Suprapubic skin (tissue), 4 donors: ENCODE data around the gene ZNF778. TPM values are rescaled to one million over a fixed set of nuclear protein-coding genes. Genes with fewer than 3 reads are reported as not detected.
A peak's percentile ranks its signal among the peaks of the same experiment; 100 is the strongest.
"Not testable (repeated sequence)": the region's sequence is repeated elsewhere in the genome, so short reads cannot be mapped to it uniquely, and the experiment has no call there.

Source experiments
- DNase-seq, 2 donors: peaks; one replicate each; pipeline ENCODE4 v3.0.0-alpha.2; 2019; ENCODE audit warnings: low spot score in 2 of 2
- H3K27ac ChIP-seq: fragments of 200-600 bp; sonication (generic); one replicate; pipeline ENCODE4 v1.5.1; 2019
- H3K27me3 ChIP-seq: fragments of 200-600 bp; sonication (generic); one replicate; pipeline ENCODE4 v1.5.1; 2019
- H3K36me3 ChIP-seq: fragments of 200-600 bp; sonication (generic); one replicate; pipeline ENCODE4 v1.5.1; 2019
- H3K4me1 ChIP-seq: fragments of 200-600 bp; sonication (generic); one replicate; pipeline ENCODE4 v1.5.1; 2019
- H3K4me3 ChIP-seq: fragments of 200-600 bp; sonication (generic); one replicate; pipeline ENCODE4 v1.5.1; 2019; ENCODE audit warnings: mild to moderate bottlenecking
- H3K9me3 ChIP-seq: fragments of 200-600 bp; sonication (generic); one replicate; pipeline ENCODE4 v1.5.1; 2019
- EP300 ChIP-seq: sonication (generic); formaldehyde crosslinking; IDR thresholded peaks from one replicate; pipeline ENCODE4 v1.6.1; 2017; ENCODE audit warnings: antibody characterized with exemption
- POLR2A ChIP-seq, 2 donors: fragments of 450-650 bp; IDR thresholded peaks; one replicate each; pipeline ENCODE4 v1.6.1; 2017; ENCODE audit warnings: antibody characterized with exemption in 2 of 2, mild to moderate bottlenecking in 2 of 2, moderate library complexity in 2 of 2
- POLR2AphosphoS5 ChIP-seq, 3 donors: sonication (generic); formaldehyde crosslinking; IDR thresholded peaks; one replicate each; pipeline ENCODE4 v1.6.1; 2017; ENCODE audit warnings: antibody characterized with exemption in 3 of 3
- WGBS: methylation state at CpG from one replicate; pipeline ENCODE4 v1.1.5; 2018; 5-methylcytosine and 5-hydroxymethylcytosine counted together
- total RNA-seq, 4 donors: library from RNA; depleted of rRNA; stranded (reverse); fragments of >200 nt; gene quantifications; one replicate each; pipeline ENCODE4 v1.1.0, GENCODE V29; 2016
- TF ChIP-seq, protein P1 (sequence below), 2 donors: fragments of 200-600 bp in 1 of 2; fragments of 450-650 bp in 1 of 2; sonication (generic) in 1 of 2; IDR thresholded peaks; one replicate each; pipeline ENCODE4 v1.5.1; 2016 to 2019; ENCODE audit warnings: antibody characterized with exemption in 2 of 2, mild to moderate bottlenecking in 1 of 2, moderate library complexity in 1 of 2

Gene ZNF778
- total RNA-seq, 4 donors from 2014 or later, result 22.0 to 69.6 (median 26.0) TPM

DNA sequence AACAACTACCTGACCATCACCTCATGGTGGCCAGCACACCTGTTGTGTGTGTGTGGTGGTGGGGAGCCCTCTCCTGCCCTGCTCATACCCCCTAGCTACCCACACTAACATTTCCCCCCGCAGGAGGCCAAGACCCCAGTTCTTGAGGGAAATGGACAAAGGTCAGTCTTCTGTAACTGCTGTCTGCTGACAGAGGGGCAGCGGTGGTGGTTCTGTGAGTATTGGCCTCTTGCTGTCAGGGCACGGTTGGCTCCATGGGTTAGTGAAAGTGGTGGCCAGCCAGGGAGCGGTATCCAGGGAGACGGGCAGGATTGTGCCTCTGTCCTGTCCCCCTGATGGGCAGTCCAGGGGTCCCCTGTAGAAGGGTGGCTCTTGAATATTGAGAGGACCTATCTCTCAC is 26.2 kb downstream of the ZNF778 start:
- Histone ChIP-seq H3K27me3 (no peaks in the 10 kb centered on the region), H3K36me3 (no peaks in the 10 kb centered on the region), H3K9me3 (no peaks in the 10 kb centered on the region), H3K4me1 (peaks cover 13% of the 10 kb centered on the region), H3K27ac (no peak overlapping the region), H3K4me3 (no peak overlapping the region)
- no peak for TF ChIP-seq EP300
- TF ChIP-seq POLR2AphosphoS5 (IDR thresholded peaks at IDR 0.05), result no peak
- TF ChIP-seq, protein P1, sequence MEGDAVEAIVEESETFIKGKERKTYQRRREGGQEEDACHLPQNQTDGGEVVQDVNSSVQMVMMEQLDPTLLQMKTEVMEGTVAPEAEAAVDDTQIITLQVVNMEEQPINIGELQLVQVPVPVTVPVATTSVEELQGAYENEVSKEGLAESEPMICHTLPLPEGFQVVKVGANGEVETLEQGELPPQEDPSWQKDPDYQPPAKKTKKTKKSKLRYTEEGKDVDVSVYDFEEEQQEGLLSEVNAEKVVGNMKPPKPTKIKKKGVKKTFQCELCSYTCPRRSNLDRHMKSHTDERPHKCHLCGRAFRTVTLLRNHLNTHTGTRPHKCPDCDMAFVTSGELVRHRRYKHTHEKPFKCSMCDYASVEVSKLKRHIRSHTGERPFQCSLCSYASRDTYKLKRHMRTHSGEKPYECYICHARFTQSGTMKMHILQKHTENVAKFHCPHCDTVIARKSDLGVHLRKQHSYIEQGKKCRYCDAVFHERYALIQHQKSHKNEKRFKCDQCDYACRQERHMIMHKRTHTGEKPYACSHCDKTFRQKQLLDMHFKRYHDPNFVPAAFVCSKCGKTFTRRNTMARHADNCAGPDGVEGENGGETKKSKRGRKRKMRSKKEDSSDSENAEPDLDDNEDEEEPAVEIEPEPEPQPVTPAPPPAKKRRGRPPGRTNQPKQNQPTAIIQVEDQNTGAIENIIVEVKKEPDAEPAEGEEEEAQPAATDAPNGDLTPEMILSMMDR (IDR thresholded peaks at IDR 0.05), result no peak
- no peak for TF ChIP-seq POLR2A (IDR thresholded peaks at IDR 0.05)
- no peak for DNase-seq
- WGBS, result 76% methylated on average over 5 of the region's 5 CpGs

DNA sequence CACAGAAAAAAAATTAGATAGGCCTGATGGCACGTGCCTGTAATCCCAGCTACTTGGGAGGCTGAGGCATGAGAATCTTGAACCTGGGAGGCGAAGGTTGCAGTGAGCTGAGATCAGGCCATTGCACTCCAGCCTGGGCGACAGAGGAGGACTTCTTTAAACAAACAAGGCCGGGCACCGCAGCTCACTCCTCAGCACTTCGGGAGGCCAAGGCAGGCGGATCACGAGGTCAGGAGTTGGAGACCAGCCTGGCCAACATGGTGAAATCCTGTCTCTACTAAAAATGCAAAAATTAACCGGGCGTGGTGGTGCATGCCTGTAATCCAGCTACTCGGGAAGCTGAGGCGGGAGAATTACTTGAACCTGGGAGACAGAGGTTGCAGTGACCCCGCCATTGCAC is 26.8 kb downstream of the ZNF778 start:
- WGBS, result 58% methylated on average over 13 of the region's 13 CpGs
- not testable (repeated sequence) for DNase-seq

DNA sequence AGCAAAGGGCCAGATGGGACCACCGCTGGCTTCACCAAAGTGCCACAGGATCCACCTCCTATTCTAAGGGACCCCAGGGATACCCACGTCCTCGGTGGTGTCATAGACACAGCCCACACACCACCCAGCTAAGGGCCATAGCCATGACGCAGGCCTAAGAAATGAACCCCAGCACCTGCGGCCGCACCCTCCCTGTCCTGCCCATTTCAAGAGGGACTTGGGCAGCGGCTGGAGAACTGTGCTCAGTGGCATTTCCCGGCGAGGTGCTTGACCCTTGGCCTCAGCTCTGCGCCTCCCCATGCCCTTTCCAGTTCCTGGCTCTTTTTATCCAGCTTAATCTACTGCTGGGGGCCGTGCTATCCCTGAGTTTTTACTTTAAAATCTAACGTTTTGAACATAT is 27.3 kb downstream of the ZNF778 start:
- Histone ChIP-seq H3K27me3 (no peaks in the 10 kb centered on the region), H3K36me3 (no peaks in the 10 kb centered on the region), H3K4me3 (no peak overlapping the region), H3K4me1 (peaks cover 13% of the 10 kb centered on the region), H3K9me3 (no peaks in the 10 kb centered on the region), H3K27ac (no peak overlapping the region)
- no peak for DNase-seq
- TF ChIP-seq POLR2AphosphoS5 (IDR thresholded peaks at IDR 0.05), result no peak
- TF ChIP-seq, protein P1 (IDR thresholded peaks at IDR 0.05), result no peak
- no peak for TF ChIP-seq EP300
- no peak for TF ChIP-seq POLR2A (IDR thresholded peaks at IDR 0.05)
- 71% methylated on average over 12 of the region's 12 CpGs for WGBS

More for the DNA sequence above, 26.8 kb downstream of the ZNF778 start:
- not testable (repeated sequence) for H3K27ac ChIP-seq, H3K9me3 ChIP-seq, H3K27me3 ChIP-seq, H3K4me3 ChIP-seq, H3K36me3 ChIP-seq
- peaks cover 13% of the 10 kb centered on the region for H3K4me1 ChIP-seq

DNA sequence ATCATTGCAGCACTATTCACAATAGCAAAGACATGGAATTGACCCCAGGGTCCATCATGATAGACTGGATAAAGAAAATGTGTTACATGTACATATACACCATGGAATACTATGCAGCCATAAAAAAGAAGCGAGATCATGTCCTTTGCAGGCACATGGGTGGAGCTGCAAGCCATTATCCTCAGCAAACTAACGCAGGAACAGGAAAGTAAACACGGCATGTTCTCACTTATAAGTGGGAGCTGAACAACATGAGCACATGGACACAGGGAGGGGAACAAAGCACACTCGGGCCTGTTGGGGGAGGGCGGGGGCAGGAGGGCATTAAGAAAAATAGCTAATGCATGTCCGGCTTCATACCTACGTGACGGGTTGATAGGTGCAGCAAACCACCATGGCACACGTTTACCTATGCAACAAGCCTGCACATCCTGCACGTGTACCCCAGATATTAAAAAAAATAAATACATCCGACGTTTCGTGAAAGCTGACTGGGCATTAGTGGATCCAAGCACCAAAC is 28.9 kb downstream of the ZNF778 start:
- no peaks in the 10 kb centered on the region for H3K36me3 ChIP-seq
- H3K9me3 ChIP-seq, result peaks cover 6% of the 10 kb centered on the region
- H3K4me3 ChIP-seq, result peak overlapping the region; percentile 58
- no peak overlapping the region for H3K27ac ChIP-seq
- no peaks in the 10 kb centered on the region for H3K27me3 ChIP-seq
- TF ChIP-seq POLR2A (IDR thresholded peaks at IDR 0.05) (no peak), POLR2AphosphoS5 (IDR thresholded peaks at IDR 0.05) (no peak), EP300 (no peak)
- TF ChIP-seq, protein P1 (IDR thresholded peaks at IDR 0.05), result no peak
- WGBS, result 56% methylated on average over 13 of the region's 13 CpGs
- no peak for DNase-seq
- H3K4me1 ChIP-seq, result peaks cover 13% of the 10 kb centered on the region

DNA sequence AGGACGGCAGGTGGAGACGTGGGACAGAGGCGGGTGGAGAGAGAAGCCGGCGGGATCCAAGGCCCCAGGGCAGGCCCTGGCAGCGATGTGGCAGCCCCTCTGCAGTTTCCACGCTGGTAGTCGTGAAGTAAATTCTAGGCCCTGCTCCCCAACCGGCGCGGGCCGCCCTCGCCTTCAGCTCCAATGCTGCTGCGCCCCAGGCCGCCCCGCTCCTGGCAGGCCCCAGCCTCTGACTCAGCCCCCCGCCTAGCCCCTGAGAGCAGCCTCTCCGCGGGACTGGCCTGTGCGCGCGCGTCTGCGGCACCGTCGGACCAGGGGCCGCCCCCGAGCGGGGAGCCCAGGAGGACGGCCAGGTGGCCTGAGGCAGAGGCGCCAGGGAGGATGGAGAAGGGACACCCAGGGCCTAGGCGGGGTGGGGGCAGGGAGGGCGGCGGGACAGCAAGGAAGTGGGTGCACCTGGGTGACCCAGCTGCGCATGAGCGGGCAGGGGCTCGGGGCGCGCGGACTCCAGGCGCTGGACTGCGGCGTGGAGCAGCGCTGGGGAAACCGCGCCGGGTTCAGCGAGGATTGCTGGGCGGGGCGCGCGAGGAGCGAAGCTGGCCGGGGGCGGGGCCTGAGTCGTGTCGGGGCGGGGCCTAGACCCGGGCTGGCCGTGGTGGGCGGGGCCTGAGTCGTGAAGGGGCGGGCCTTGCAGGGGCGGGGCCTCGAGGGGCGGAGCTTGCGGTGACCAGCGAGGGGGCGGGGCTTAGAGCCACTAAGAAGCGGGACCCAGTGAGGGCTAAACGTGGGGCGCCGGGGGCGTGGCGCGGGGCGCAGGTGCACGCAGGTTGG is 29.6 kb downstream of the ZNF778 start:
- H3K4me1 ChIP-seq, result peaks cover 9% of the 10 kb centered on the region
- peak overlapping the region; percentile 58 for H3K4me3 ChIP-seq
- TF ChIP-seq POLR2A (IDR thresholded peaks at IDR 0.05), result no peak
- TF ChIP-seq POLR2AphosphoS5 (IDR thresholded peaks at IDR 0.05), result no peak
- TF ChIP-seq, protein P1 (IDR thresholded peaks at IDR 0.05), result no peak
- TF ChIP-seq EP300, result no peak
- peak; percentile 94 to 95 for DNase-seq
- H3K27me3 ChIP-seq, result no peaks in the 10 kb centered on the region
- 10% methylated on average over 8 of the region's 78 CpGs for WGBS
- H3K36me3 ChIP-seq, result no peaks in the 10 kb centered on the region
- H3K9me3 ChIP-seq, result peaks cover 6% of the 10 kb centered on the region
- H3K27ac ChIP-seq, result no peak overlapping the region

DNA sequence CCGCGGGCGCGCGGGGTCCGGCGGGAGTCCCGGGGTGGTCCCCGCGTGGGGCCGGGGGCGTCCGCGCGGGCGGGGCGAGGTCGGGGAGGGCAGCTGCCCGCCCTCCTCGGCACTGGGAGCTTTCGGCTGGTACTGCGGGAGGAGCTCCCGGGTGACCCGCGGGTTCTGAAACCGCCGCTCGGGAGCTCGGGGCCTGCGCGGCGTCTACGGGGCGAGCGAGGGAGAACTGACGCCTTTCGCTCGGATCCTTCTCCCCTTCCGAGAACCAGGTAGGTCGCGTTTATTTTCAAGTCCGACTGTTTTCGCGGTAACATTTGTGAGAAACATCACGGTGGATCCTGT is 30.2 kb downstream of the ZNF778 start:
- H3K4me1 ChIP-seq, H3K9me3 ChIP-seq, H3K36me3 ChIP-seq, H3K27ac ChIP-seq, H3K27me3 ChIP-seq, DNase-seq: not testable (repeated sequence)
- WGBS, result 4% methylated on average over 15 of the region's 45 CpGs
- peak overlapping the region; percentile 58 for H3K4me3 ChIP-seq
